Sigmoid colon (tissue), 7 donors: ENCODE results near the gene CAMKK1. TPM values are rescaled to one million over a fixed set of nuclear protein-coding genes. Genes with fewer than 3 reads are reported as not detected.
A peak's percentile ranks its signal among the peaks of the same experiment; 100 is the strongest.
"Not testable (repeated sequence)": the region's sequence is repeated elsewhere in the genome, so short reads cannot be mapped to it uniquely, and the experiment has no call there.

Source experiments
- DNase-seq: peaks from one replicate; pipeline ENCODE4 v3.0.0-alpha.2; 2019
- H3K27ac ChIP-seq, 4 donors: fragments of 200-600 bp; sonication (generic); one replicate each; pipeline ENCODE4 v1.5.1; 2016 to 2019; ENCODE audit warnings: mild to moderate bottlenecking in 1 of 4
- H3K27me3 ChIP-seq, 3 donors: fragments of 200-600 bp; sonication (generic); one replicate each; pipeline ENCODE4 v1.5.1; 2019; ENCODE audit warnings: mild to moderate bottlenecking in 1 of 3
- H3K36me3 ChIP-seq, 4 donors: fragments of 200-600 bp; sonication (generic); one replicate each; pipeline ENCODE4 v1.5.1; 2016 to 2019
- H3K4me1 ChIP-seq, 4 donors: fragments of 200-600 bp; sonication (generic); one replicate each; pipeline ENCODE4 v1.5.1; 2017 to 2019
- H3K4me3 ChIP-seq, 4 donors: fragments of 200-600 bp; sonication (generic); one replicate each; pipeline ENCODE4 v1.5.1; 2017 to 2019; ENCODE audit warnings: mild to moderate bottlenecking in 2 of 4, moderate library complexity in 1 of 4
- H3K9me3 ChIP-seq, 4 donors: fragments of 200-600 bp in 3 of 4; sonication (generic) in 3 of 4; one replicate each; pipeline versions ENCODE4 v1.5.1 to v1.6.1; 2013 to 2019
- CTCF ChIP-seq, 4 experiments: fragments of 450-650 bp in 3 of 4; fragments of 200-600 bp in 1 of 4; IDR thresholded peaks; one replicate each; pipeline ENCODE4 v1.5.1; 2016 to 2019; ENCODE audit warnings: antibody characterized with exemption in 4 of 4, mild to moderate bottlenecking in 3 of 4, moderate library complexity in 2 of 4
- EP300 ChIP-seq, 4 donors: sonication (generic); formaldehyde crosslinking; IDR thresholded peaks; one replicate each; pipeline ENCODE4 v1.6.1; 2017; ENCODE audit warnings: antibody characterized with exemption in 4 of 4
- POLR2A ChIP-seq, 2 donors: fragments of 450-650 bp; IDR thresholded peaks; one replicate each; pipeline ENCODE4 v1.6.1; 2016; ENCODE audit warnings: antibody characterized with exemption in 2 of 2, mild to moderate bottlenecking in 2 of 2, moderate library complexity in 2 of 2
- POLR2AphosphoS5 ChIP-seq, 4 donors: sonication (generic); formaldehyde crosslinking; IDR thresholded peaks; one replicate each; pipeline ENCODE4 v1.6.1; 2017; ENCODE audit warnings: antibody characterized with exemption in 4 of 4
- WGBS, 2 donors: extraction: QIAGEN DNeasy Blood & Tissue Kit; methylation state at CpG; one replicate each; pipeline ENCODE4 v1.1.7; 2013; 5-methylcytosine and 5-hydroxymethylcytosine counted together
- intact Hi-C: fragments of 100-400 bp; cut with DNase I; formaldehyde crosslinking; loops from one replicate; pipeline ENCODE4 v1.15.1; 2023
- polyA plus RNA-seq, 3 donors: library from polyadenylated mRNA; stranded (reverse); fragments of 200-250 nt; gene quantifications; one replicate each; pipeline ENCODE4 v1.2.3, GENCODE V29; 2013
- total RNA-seq, 4 donors: library from RNA; depleted of rRNA; stranded (reverse); fragments of >200 nt; gene quantifications; one replicate each; pipeline ENCODE4 v1.1.0, GENCODE V29; 2016
- donor health status: healthy with polysubstance abuse.
- donor health status: Bipolar disorder and iron deficiency.
- donor health status: healthy.

Gene CAMKK1
- total and polyA plus RNA-seq, 7 donors, result 0.92 to 12.8 (median 6.3) TPM

GRCh38 chr17:3846437-3847164 is 46.3 kb downstream of the CAMKK1 start:
- Histone ChIP-seq H3K4me3 (peak overlapping the region in 3 of 4 donors; percentile 78 to 92 (median 85)), H3K36me3 (peaks cover 0 to 23% (median 6%) of the 10 kb centered on the region in 4 donors)

GRCh38 chr17:3845621-3846436 is 47.0 kb downstream of the CAMKK1 start, which contains the start of gene NCBP3:
NCBP3 (minus strand) TSS chr17:3846246; CDS start chr17:3846223, 23 bp downstream.
- Histone ChIP-seq H3K36me3 (peaks cover 0 to 30% (median 9%) of the 10 kb centered on the region in 4 donors), H3K27ac (peak within 1 kb of the TSS; percentile 91 to 97 (median 93)), H3K4me3 (peak within 1 kb of the TSS; percentile 78 to 100 (median 88)), H3K4me1 (peaks cover 0 to 22% (median 19%) of the 10 kb centered on the region in 4 donors), H3K27me3 (no peaks in the 10 kb centered on the region), H3K9me3 (no peaks in the 10 kb centered on the region)
- TF ChIP-seq POLR2AphosphoS5 (IDR thresholded peaks at IDR 0.05) (peak; percentile 56 to 93 (median 88)), POLR2A (IDR thresholded peaks at IDR 0.05) (peak; percentile 70 to 77), CTCF (IDR thresholded peaks at IDR 0.05) (peak; percentile 86 to 92 (median 90)), EP300 (IDR thresholded peaks at IDR 0.05) (no peak)
- 1% methylated on average over 76 of the region's 76 CpGs for WGBS, 2 donors
- DNase-seq, result peak; percentile 95
- intact Hi-C loops, result loop anchor here (1.0 to 2.0 kb wide), 2 partner anchors 45 to 109 kb away; no protein-coding TSS in a partner anchor

More at GRCh38 chr17:3846437-3847164, 46.3 kb downstream of the CAMKK1 start:
- Histone ChIP-seq H3K4me1 (peaks cover 0 to 22% (median 19%) of the 10 kb centered on the region in 4 donors), H3K27me3 (no peaks in the 10 kb centered on the region), H3K27ac (peak overlapping the region in 2 of 4 donors; percentile 12 to 91), H3K9me3 (no peaks in the 10 kb centered on the region)
- no peak for DNase-seq
- intact Hi-C loops, result loop anchor here (1.0 to 2.0 kb wide), 2 partner anchors 44 to 109 kb away; no protein-coding TSS in a partner anchor
- TF ChIP-seq EP300 (IDR thresholded peaks at IDR 0.05) (no peak), POLR2AphosphoS5 (IDR thresholded peaks at IDR 0.05) (no peak), POLR2A (IDR thresholded peaks at IDR 0.05) (no peak), CTCF (IDR thresholded peaks at IDR 0.05) (no peak)
- WGBS, 2 donors, result 45 to 48% methylated on average over 17 of the region's 17 CpGs

- Histone ChIP-seq H3K4me1 (peaks cover 0 to 22% (median 19%) of the 10 kb centered on the region in 4 donors), H3K9me3 (no peaks in the 10 kb centered on the region), H3K4me3 (peak overlapping the region; percentile 78 to 100 (median 88)), H3K36me3 (peaks cover 0 to 36% (median 9%) of the 10 kb centered on the region in 4 donors), H3K27ac (peak overlapping the region; percentile 91 to 97 (median 93)), H3K27me3 (no peaks in the 10 kb centered on the region)
- TF ChIP-seq CTCF (IDR thresholded peaks at IDR 0.05), result no peak
- no peak for TF ChIP-seq POLR2A (IDR thresholded peaks at IDR 0.05)
- no peak for TF ChIP-seq POLR2AphosphoS5 (IDR thresholded peaks at IDR 0.05)
- TF ChIP-seq EP300 (IDR thresholded peaks at IDR 0.05), result no peak
- no peak for DNase-seq
- 0 to 2% methylated on average over 8 of the region's 8 CpGs for WGBS, 2 donors
- intact Hi-C loops, result no loop called here
Observed at GRCh38 chr17:3845291-3845620, 47.6 kb downstream of the CAMKK1 start.

GRCh38 chr17:3844556-3844955 is 48.3 kb downstream of the CAMKK1 start:
- intact Hi-C loops, H3K9me3 ChIP-seq, H3K27me3 ChIP-seq, DNase-seq, H3K27ac ChIP-seq: not testable (repeated sequence)
- Histone ChIP-seq H3K4me1 (peaks cover 0 to 22% (median 19%) of the 10 kb centered on the region in 4 donors), H3K4me3 (peak overlapping the region in 1 of 4 donors; percentile 100), H3K36me3 (peaks cover 0 to 43% (median 9%) of the 10 kb centered on the region in 4 donors)
- 93 to 95% methylated on average over 19 of the region's 19 CpGs for WGBS, 2 donors
